NCI-H524 treated with DMSO at 0.1 percent for 48 hours (cell line): ENCODE measurements around the gene SLC16A9.
"Not testable (repeated sequence)": the region's sequence is repeated elsewhere in the genome, so short reads cannot be mapped to it uniquely, and the experiment has no call there.

ENCODE experiments used
- DNase-seq: peaks from one replicate; lab custom pipeline; 2025; lab: John Stamatoyannopoulos, UW

Gene SLC16A9, protein sequence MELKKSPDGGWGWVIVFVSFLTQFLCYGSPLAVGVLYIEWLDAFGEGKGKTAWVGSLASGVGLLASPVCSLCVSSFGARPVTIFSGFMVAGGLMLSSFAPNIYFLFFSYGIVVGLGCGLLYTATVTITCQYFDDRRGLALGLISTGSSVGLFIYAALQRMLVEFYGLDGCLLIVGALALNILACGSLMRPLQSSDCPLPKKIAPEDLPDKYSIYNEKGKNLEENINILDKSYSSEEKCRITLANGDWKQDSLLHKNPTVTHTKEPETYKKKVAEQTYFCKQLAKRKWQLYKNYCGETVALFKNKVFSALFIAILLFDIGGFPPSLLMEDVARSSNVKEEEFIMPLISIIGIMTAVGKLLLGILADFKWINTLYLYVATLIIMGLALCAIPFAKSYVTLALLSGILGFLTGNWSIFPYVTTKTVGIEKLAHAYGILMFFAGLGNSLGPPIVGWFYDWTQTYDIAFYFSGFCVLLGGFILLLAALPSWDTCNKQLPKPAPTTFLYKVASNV

DNA sequence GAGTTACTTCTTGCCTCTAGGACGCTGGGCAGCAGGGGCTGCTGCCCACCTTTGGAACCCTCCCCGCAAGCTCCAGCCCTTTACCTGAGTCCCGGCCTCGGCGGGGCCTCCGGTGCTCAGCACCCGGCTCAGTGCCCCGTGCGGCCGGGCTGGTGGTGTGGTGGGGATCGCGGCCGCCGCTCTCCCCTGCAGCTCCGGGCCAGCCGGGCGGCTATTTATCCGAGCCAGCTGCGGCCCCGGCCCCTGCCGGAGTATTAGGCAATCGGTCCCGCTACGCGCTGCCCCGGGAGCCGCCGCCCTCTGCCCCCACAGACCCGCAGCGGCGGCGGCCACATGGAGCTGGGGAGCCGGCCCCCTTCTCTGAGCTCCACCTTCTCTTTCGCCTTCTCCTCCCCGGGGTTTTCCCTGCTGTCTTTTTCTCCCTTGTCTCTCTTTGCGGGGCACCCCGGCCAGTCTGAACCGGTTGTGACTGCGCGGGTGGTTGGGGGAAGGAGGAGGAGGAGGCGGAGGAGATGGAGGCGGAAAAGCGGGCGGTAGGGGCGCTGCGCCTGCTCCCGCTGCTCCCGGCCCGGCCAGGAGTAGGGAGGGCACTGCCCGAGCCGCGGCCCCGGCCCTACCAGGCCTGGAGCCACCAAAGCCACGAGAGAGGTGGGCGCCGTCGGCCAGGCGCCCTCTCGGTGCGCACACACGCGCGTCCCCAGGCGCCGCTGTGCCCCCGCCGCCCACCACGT lies at the start of gene SLC16A9:
Gene SLC16A9, minus strand, starts transcription at position 456 of the 731 bp plus-strand sequence. CDS start 25,559 bp downstream, outside the sequence.
- DNase-seq: no peak

DNA sequence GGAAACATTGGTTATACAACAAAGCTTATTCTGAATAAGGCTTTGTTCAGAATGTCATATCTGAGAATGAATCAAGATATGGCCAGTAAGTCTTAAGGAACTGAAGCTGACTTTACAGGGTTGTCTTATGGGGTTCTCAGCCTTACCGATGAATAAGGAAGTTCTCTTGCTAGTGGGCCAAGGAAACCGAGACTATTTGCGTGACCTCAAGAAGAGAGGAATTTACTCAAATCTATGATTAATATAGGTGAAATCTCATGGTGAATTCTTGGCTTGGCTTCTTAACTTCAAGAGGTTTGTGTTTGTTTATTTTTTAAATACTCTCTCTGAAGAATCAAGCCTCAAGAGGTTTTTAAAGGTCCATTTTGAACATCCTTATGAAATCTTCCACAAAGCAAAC lies 48.3 kb upstream of the SLC16A9 start:
- no peak for DNase-seq

DNA sequence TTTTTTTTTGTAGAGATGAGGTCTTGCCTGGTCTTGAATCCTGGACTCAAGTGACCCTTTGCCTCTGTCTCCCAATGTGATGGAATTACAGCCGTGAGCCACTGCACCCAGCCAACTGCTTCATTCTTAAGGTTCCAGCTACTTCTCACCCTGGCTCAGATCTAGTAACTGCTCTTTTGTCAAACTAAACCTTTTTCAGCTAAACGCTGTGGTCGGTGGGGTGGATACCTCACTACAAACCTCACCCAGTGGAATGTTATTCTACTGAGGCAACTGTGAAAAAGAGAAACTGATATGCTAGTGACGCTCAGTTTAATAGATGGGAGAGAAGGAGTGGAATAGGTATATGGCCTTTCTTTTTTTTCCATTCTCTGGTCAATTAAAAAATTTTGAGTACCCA lies 45.3 kb upstream of the SLC16A9 start:
- no peak for DNase-seq

DNA sequence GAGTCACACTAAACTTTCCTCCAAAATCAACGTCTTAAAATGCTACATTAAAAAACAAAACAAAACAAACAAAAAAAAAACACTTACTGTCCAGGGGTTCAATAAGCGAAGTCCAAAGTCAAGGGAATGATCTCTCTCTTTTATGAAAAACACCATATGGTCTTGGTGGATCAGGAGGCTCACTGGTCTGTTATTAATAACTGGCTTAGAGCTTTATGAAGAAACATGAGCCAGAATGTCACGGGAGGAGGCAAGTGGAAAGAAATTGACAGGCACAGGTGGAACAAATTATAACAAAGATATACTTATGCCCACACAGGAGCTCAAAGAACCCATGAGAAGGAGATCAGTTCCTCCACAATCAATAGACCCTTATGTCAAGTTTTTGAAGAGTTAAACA lies 43.6 kb upstream of the SLC16A9 start, which contains the start of gene MRLN:
Gene MRLN, minus strand, starts transcription at position 189 of the 400 bp plus-strand sequence.
- DNase-seq: peak; percentile 87

DNA sequence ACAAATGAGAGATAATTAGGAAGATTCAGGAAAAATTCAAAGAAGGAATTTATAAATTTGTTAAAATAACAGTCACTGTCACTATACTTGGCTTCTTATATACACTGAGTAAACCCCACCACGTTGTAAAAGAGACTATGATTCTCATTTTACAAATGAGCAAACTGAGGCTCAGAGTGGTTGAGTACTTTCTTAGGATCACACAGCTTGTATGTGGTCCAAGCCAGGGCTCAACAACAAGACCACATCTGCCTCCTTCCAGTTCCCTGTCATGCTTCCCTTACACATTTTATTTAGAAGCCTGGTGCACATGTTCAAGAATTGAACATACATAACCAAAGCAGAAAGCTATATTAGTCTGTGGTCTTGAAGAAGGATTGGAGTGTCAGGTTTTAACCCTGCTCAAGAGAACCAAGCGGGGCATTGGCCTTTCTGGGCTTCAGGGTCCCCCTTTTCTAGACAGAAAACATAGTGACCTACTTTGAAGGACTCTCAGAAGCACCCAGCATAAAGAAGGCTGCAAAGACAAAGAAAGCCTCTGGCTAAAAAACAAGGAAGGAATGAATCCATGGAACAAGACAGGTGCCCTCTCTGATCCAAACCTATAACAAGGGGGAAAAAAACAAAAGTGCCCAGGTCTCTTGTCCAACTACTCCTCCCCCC lies 42.8 kb upstream of the SLC16A9 start:
- DNase-seq: no peak

DNA sequence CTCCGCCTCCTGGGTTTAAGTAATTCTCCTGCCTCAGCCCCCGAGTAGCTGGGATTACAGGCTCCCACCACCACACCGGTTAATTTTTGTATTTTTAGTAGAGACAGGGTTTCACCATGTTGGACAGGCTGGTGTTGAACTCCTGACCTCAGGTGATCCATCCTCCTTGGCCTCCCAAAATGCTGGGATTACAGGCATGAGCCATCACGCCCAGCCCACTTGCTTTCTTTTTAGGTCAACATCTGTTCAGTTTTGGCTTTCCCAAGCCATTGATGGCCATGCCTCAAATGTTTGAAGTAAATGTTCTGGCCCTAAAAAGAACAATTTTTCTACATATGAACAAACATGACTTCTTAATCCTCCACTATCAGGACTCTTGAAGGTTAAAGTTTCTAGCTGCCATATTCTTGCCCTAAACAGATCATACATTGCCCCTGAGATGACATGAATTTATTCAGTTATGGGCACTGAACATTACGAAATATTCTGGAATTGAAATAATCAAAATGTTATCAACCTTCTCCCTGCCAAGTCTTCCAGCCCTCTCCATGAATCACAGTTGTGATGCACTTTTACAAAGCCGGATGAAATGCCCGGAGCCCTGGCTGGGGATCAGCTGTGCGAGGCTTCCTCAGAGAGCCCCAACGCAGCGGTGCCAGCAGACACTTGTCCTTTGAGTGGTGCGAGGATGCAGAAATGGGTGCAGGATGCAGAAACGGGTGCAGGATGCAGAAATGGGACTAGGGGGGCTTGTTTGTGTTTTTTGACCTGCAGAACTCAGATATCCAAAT lies 40.7 kb upstream of the SLC16A9 start:
- no peak for DNase-seq

DNA sequence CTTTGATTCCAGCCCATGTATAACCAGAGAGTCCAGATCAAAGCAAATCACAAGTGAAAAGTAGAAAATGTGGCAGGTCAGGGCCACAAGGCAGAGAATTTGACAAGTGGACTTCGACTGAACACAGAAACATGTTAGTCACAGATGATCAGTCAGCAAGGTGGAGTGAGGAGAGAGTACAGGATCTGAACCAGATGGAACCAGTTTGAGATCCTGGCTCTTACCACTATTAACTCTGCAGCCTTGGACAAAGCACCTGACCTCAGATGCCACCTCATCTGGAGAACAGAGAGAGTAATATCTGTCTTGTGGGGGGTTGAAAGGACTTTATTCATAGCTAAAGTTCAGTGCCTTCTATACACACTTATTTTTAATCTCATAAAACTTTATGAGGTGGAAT lies 39.2 kb upstream of the SLC16A9 start:
- no peak for DNase-seq

DNA sequence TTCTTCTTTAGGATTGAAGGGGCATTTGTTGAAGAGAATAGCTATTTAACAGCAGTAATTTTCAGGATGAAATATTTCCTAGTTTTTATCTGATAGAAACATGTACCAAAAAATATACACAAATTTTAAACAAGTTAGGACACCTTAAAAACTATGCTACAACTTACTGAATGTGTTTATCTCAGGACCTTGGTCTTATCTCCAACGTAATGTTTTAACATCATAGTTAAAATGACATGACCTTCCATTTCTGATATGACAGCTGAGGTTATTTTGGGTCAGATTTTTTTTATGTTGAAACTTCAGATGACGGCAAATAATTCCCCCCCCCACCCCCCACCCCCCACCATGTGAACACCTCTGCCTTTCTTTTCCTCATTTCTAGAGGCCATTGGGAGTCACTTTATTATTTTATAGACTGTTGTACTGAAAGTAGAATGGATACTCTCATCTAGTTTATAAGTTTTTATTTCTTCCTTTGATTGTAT lies 35.6 kb upstream of the SLC16A9 start:
- no peak for DNase-seq

DNA sequence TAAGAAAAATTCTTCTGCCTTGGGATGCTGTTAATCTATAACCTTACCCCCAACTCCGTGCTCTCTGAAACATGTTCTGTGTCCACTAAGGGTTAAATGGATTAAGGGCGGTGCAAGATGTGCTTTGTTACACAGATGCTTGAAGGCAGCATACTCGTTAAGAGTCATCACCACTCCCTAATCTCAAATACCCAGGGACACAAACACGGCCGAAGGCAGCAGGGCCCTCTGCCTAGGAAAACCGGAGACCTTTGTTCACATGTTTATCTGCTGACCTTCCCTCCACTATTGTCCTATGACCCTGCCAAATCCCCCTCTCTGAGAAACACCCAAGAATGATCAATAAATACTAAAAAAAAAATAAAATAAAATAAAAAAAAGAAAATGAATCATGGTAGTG lies 35.1 kb upstream of the SLC16A9 start:
- not testable (repeated sequence) for DNase-seq

DNA sequence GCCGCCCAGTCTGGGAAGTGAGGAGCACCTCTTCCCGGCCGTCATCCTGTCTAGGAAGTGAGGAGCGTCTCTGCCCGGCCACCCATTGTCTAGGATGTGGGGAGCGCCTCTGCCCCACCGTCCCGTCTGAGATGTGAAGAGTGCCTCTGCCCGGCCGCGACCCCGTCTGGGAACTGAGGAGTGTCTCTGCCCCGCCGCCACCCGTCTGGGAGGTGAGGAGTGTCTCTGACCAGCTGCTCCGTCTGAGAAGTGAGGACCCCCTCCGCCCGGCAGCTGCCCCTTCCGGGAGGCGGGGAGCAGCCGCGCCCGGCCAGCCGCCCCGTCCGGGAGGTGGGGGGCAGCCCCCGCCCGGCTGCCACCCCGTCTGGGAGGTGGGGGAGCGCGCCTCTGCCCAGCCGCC lies 34.5 kb upstream of the SLC16A9 start:
- DNase-seq: not testable (repeated sequence)

DNA sequence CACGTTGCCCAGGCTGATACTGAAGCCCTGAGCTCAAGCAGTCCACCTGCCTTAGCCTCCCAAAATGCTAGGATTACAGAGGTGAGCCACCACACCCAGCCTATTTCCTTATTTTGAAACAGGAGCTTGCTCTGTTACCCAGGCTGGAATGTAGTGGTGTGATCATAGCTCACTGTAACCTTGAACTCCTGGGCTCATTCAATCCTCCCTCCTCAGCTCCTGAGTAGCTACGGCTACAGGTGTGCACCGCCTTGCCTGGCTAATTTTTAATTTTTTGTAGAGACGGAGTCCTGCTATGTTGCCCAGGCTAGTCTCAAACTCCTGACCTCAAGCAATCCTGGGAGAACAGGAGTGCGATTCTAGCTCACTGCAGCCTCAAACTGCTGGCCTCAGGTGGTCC lies 31.9 kb upstream of the SLC16A9 start:
- no peak for DNase-seq

DNA sequence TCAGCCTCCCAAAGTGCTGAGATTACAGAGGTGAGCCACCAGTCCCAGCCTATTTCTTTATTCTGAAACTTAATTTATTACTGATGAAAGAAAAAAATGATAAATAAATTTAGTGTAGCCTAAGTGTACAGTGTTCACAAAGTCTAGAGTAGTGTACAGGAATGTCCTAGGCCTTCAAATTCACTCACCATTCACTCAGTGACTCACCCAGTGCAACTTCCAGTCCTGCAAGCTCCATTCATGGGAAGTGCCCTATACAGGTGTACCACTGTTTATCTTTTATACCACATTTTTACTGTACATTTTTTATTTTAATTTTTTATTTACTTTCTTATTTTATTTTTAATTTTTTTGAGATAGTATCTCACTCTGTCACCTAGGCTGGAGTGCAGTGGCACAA lies 31.4 kb upstream of the SLC16A9 start:
- DNase-seq: no peak

DNA sequence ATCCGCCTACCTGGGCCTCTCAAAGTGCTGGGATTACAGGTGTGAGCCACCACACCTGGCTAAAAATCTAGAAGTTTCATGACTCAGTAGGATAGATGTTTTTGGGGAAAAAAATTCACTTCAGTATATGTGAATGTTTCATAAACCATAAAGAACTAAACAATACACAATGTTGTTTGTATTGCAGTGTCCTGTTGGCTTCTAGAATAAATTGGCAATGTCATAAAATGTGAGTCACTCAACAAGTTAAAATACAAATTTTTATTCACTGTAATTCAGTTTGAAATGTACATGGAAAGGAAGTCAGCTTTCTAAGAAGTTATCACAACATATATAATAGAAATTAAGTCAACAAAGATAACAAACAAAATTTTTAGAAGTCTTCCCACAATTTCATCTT lies 27.1 kb upstream of the SLC16A9 start:
- DNase-seq: no peak

DNA sequence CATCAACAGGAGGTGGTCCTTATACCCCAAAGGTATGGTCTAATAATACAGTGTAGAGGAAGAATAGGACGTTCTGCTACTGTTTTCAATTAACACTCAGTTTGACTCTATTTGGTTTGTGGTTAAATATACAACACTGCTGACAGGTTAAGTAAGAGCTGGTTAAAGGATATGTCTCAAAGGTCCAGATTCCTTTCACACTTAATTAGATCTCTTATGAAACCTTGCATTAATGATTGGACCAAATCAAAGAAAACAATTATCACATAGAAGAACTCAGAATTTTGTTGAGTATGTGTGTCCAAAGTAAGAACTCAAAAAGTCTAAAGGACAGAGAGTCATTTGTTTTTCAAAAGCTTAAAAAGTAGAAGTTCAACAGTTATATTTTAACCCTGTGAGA lies 25.6 kb upstream of the SLC16A9 start:
- DNase-seq: no peak

DNA sequence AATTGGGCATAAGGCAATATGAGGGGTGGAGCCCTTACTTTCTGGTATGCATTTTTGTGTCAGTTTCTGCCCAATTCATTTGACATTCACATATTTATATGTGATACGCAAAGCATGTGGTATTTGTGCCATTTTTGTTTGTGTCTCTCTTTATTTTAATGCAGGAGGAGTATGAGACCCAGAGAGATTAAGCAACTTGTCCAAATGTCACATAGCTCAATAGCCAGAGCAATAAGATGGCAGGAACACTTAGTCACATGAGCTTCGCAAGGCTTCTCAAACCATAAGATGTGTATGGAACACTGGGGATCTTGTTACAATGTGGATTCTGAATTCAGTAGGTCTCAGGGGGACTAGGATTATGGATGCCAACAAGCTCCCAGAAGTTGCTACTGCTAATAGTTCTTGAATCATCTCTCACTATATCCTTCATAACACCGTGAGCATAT lies 24.4 kb upstream of the SLC16A9 start:
- no peak for DNase-seq

DNA sequence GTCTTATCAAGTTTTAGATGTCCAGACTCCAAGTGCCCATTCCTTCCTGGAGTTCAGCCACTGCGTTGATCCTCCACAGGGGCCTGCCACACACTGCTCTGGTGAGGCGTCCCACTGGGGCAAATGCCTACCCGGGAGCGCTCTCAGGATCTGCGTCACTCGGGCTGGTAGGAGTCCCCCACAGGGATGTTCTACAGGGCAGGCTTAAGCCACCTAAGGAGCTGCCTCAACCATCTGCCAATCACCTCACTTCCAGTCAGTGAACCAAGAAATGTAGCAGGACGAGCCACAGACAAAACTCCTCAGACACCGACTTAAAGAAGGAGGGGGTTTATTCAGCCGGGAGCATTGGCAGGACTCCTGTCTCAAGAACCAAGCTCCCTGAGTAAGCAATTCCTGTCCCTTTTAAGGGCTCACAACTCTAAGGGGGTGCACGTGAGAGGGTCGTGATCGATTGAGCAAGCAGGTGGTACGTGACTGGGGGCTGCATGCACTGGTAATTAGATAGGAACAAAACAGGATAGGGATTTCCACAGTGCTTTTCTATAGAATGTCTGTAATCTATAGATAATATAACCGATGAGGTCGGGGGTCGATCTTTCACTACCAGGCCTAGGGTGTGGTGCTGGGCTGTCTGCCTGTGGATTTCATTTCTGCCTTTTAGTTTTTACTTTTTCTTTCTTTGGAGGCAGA lies 23.8 kb upstream of the SLC16A9 start:
- not testable (repeated sequence) for DNase-seq

DNA sequence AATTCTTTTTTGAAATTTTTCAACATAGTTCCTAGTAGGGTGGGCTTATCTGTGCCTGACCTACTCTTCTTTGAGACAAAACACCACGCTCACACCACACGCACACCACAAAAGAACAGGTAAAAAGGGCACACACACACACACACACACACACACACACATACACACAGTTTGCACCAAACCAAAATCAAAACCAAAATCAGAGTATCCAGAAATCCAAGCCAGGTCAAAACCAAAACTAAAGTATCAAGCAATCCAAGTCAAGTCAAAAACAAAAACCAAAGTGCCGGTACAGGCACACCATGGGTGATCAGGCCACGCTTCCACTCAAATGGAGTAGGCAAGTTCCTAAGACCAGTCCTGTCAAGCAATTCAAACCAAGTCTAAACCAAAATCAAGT lies 23.2 kb upstream of the SLC16A9 start:
- not testable (repeated sequence) for DNase-seq

DNA sequence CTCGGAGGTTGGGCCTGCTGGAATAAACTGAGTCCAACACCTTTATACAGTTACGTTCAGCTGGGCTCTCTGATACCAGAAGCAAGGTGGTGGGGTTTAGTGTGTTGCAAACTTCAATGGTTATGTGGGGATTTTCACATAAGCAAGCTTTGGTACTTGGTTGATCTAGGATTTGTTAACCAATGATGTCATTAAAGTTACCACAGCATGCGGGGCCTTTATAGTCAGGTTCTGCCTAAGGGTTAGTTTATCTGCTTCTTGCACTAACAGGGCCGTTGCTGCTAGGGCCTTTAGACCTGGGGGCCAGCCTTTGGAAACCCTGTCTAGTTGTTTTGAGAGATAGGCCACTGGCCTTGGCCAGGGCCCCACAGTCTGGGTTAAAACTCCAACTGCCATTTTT lies 19.5 kb upstream of the SLC16A9 start:
- DNase-seq: not testable (repeated sequence)

DNA sequence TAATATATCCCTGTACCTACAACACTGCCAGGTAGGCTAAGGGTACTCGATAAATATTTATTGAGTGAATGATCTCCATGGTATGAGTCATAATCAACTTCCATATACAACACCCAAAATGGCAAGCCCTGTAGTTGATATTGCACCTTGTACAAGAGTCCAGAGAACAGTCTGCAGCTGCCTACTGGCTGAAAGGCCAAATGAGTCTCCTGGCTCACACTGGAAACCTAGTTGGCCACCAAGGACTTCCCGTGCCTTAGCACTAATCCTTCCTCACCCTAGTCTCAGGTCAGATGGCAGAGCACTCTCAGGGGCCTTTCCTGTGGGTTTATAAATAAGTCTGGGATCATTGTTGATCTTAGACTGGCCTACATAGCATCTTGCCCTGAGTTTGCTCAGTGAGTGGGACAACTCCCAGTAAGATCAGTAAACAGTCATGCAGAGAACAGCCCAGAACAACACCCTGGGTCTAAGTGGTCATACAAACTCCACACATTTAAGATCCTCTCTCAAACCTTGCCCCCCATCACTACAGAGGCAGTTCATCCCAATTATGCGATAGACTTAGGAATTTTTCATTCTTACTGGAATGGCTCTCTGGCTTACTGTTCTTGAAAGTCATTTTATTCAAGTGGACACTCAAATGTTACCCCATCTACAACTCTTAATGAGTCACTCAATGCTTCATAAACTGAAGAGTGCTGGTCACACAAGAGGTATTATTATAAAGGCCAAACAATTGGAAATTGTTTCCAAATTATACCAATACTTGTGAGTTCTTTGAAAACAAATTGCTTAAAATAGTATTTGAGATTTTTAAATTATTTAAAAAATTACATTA lies 14.7 kb upstream of the SLC16A9 start:
- no peak for DNase-seq

DNA sequence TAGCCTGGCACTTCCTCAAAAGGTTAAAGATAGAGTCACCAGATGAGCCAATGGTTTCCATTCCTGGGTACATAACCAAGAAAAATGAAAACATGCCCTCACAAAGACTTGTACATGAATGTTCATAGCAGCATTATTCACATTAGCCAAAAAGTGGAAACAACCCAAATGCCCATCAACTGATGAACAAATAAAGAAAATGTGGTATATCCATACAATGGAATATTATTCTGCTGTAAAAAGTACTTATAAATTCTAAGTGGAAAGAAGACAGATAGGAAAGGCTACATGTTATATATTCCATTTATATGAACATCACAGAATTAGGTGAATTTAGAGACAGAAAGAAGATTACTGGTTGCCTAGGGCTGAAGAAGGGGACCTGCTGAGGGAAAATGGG lies 10.7 kb upstream of the SLC16A9 start:
- no peak for DNase-seq
